Esophagus squamous epithelium (tissue), 4 donors: ENCODE data around the gene NAA50.

Experiments used
- POLR2A ChIP-seq, 4 donors: fragments of 450-650 bp; IDR thresholded peaks; one replicate each; pipeline ENCODE4 v1.6.1; 2017; ENCODE audit warnings: antibody characterized with exemption in 4 of 4, mild to moderate bottlenecking in 4 of 4, moderate library complexity in 3 of 4
- TF ChIP-seq, protein P1 (sequence below), 6 experiments: fragments of 450-650 bp in 4 of 6; fragments of 200-600 bp in 2 of 6; sonication (generic) in 2 of 6; IDR thresholded peaks; one replicate each; pipeline ENCODE4 v1.5.1; 2016 to 2019; ENCODE audit warnings: antibody characterized with exemption in 6 of 6, mild to moderate bottlenecking in 4 of 6, moderate library complexity in 4 of 6

DNA sequence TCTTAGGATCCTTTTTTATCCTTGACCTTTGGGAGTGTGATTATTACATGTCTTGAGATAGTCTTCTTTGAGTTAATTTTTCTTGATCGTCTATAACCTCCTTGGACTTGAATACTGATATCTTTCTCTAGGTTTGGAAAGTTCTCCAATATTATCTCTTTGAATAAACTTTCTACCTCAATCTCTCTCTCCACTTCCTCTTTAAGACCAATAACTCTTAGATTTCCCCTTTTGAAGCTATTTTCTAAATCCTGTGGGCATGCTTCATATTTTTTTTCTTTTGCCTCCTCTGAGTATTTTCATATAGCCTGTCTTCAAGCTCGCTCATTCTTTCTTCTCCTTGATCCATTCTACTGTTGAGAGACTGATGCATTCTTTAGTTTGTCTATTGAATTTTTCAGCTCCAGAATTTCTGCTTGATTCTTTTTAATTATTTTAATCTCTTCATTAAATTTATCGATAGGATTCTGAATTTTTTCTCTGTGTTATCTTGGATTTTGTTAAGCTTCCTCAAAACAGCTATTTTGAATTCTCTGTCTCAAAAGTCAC is 61.7 kb downstream of the NAA50 start:
- TF ChIP-seq, protein P1, sequence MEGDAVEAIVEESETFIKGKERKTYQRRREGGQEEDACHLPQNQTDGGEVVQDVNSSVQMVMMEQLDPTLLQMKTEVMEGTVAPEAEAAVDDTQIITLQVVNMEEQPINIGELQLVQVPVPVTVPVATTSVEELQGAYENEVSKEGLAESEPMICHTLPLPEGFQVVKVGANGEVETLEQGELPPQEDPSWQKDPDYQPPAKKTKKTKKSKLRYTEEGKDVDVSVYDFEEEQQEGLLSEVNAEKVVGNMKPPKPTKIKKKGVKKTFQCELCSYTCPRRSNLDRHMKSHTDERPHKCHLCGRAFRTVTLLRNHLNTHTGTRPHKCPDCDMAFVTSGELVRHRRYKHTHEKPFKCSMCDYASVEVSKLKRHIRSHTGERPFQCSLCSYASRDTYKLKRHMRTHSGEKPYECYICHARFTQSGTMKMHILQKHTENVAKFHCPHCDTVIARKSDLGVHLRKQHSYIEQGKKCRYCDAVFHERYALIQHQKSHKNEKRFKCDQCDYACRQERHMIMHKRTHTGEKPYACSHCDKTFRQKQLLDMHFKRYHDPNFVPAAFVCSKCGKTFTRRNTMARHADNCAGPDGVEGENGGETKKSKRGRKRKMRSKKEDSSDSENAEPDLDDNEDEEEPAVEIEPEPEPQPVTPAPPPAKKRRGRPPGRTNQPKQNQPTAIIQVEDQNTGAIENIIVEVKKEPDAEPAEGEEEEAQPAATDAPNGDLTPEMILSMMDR (IDR thresholded peaks at IDR 0.05): no peak
- no peak for TF ChIP-seq POLR2A (IDR thresholded peaks at IDR 0.05)
